Skeletal muscle tissue (tissue), 4 donors: Measurements from ENCODE around the gene GHRL. TPM values are rescaled to one million over a fixed set of nuclear protein-coding genes. Genes with fewer than 3 reads are reported as not detected.
A peak's percentile ranks its signal among the peaks of the same experiment; 100 is the strongest.
"Not testable (repeated sequence)": the region's sequence is repeated elsewhere in the genome, so short reads cannot be mapped to it uniquely, and the experiment has no call there.

Source experiments
- H3K27ac ChIP-seq: one replicate; pipeline ENCODE4 v1.7.0; 2013; ENCODE audit warnings: mild to moderate bottlenecking, low read depth, low read length, inconsistent platforms
- H3K27me3 ChIP-seq, 3 donors: one replicate each; pipeline ENCODE4 v1.7.0; 2013; ENCODE audit warnings: low read length in 3 of 3; ENCODE audit not compliant: control insufficient read depth in 3 of 3, insufficient read depth in 3 of 3
- H3K36me3 ChIP-seq, 3 donors: one replicate each; pipeline ENCODE4 v1.7.0; 2013; ENCODE audit warnings: low read length in 3 of 3; ENCODE audit not compliant: control insufficient read depth in 3 of 3, insufficient read depth in 3 of 3
- H3K4me1 ChIP-seq, 3 donors: one replicate each; pipeline ENCODE4 v1.7.0; 2013; ENCODE audit warnings: low read length in 3 of 3, mild to moderate bottlenecking in 3 of 3; ENCODE audit not compliant: control insufficient read depth in 3 of 3, insufficient read depth in 3 of 3
- H3K4me3 ChIP-seq, 3 donors: one replicate each; pipeline ENCODE4 v1.7.0; 2013; ENCODE audit warnings: low read length in 3 of 3
- H3K9ac ChIP-seq, 3 donors: one replicate each; pipeline ENCODE4 v1.7.0; 2013; ENCODE audit warnings: low read length in 3 of 3, mild to moderate bottlenecking in 3 of 3, moderate library complexity in 2 of 3, low read depth in 1 of 3
- H3K9me3 ChIP-seq, 3 donors: one replicate each; pipeline ENCODE4 v1.7.0; 2013; ENCODE audit warnings: low read length in 3 of 3; ENCODE audit not compliant: control insufficient read depth in 3 of 3
- total RNA-seq: library from RNA; depleted of rRNA; stranded (reverse); fragments of >200 nt; gene quantifications from one replicate; pipeline ENCODE4 v1.2.3, GENCODE V29; 2014
- donor health status: Osteomylitis.

The GHRL gene
- total RNA-seq, 1 donor from 2014 or later = 0.52 TPM

DNA sequence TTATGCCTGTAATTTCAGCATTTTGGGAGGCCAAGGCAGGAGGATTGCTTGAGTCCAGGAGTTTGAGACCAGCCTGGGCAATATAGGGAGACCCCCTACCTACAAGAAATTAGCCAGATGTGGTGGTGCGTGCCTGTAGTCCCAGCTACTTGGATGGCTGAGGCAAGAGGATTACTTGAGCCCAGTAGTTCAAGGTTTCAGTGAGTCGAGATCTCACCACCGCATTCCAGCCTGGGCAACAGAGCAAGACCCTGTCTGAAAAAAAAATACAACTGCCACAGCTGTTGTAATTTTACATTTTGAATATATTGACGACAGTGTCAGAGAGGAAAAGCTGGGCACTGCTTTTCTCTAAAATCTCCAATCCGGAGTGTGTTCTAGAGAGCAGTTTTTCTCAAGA is 23.3 kb downstream of the GHRL start:
- Histone ChIP-seq H3K27ac (no peak overlapping the region), H3K9me3 (no peaks in the 10 kb centered on the region), H3K4me1 (peaks cover 14 to 32% (median 22%) of the 10 kb centered on the region in 3 donors), H3K36me3 (peaks cover 13 to 21% (median 17%) of the 10 kb centered on the region in 3 donors), H3K27me3 (no peaks in the 10 kb centered on the region), H3K4me3 (no peak overlapping the region), H3K9ac (no peak overlapping the region)

DNA sequence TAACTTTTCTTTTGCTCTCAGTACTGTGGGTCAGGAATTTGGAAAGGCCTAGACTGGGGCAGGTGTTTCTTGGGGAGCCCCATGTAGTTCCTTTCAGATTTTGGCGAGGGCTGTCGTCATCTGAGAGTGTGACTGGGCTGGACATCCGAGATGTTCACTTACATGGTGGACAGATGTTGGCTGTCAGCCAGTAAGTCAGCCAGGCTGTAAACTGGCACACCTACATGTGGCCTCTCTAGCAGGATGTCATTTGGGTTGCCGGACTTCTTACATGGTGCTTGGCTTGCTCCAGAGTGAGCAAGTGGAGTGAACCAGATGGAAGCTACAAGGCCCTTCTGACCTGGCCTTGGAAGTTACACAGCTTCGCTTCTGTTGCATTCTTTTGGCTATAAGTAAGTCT is 23.8 kb downstream of the GHRL start:
- Histone ChIP-seq H3K4me3 (no peak overlapping the region), H3K9me3 (no peaks in the 10 kb centered on the region), H3K36me3 (peaks cover 13 to 21% (median 20%) of the 10 kb centered on the region in 3 donors), H3K27ac (peak overlapping the region; percentile 32), H3K4me1 (peaks cover 11 to 26% (median 18%) of the 10 kb centered on the region in 3 donors), H3K9ac (no peak overlapping the region), H3K27me3 (no peaks in the 10 kb centered on the region)

DNA sequence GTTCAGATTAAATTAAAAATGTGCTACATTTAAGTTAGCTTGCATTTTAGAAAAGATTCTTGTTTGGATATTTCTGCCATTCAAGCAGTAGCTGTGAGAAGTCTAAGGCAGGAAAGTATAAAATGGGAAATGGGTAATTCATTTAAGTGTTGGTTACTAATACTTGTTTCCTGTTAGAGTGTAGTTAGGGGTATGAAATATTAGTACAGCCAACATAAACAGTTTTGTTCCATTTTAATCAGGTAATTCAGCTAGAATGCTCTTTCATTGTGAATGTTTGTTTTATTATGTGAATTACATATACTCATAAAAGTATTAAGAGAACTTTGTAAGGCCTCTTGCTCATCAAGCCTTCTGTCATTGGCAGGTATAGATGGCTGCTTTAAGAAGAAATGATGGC is 24.6 kb downstream of the GHRL start:
- Histone ChIP-seq H3K36me3 (peaks cover 13 to 23% (median 21%) of the 10 kb centered on the region in 3 donors), H3K9ac (no peak overlapping the region), H3K27ac (no peak overlapping the region), H3K4me3 (no peak overlapping the region), H3K9me3 (no peaks in the 10 kb centered on the region), H3K4me1 (peaks cover 3 to 19% (median 15%) of the 10 kb centered on the region in 3 donors), H3K27me3 (no peaks in the 10 kb centered on the region)

- H3K4me1 ChIP-seq = peaks cover 2 to 14% (median 14%) of the 10 kb centered on the region in 3 donors
- not testable (repeated sequence) for H3K4me3 ChIP-seq, H3K9me3 ChIP-seq, H3K9ac ChIP-seq, H3K27me3 ChIP-seq, H3K27ac ChIP-seq
- H3K36me3 ChIP-seq = peaks cover 13 to 25% (median 21%) of the 10 kb centered on the region in 3 donors
Measured at GRCh38 chr3:10266936-10267335, 25.8 kb downstream of the GHRL start.

GRCh38 chr3:10265833-10266232 is 26.9 kb downstream of the GHRL start:
- peaks cover 11 to 32% (median 19%) of the 10 kb centered on the region in 3 donors for H3K36me3 ChIP-seq
- H3K4me1 ChIP-seq = peaks cover 2 to 14% (median 14%) of the 10 kb centered on the region in 3 donors

GRCh38 chr3:10263646-10264363 is 28.9 kb downstream of the GHRL start:
- no peak overlapping the region for H3K9ac ChIP-seq
- peak overlapping the region in 1 of 3 donors; percentile 8 for H3K4me3 ChIP-seq
- H3K36me3 ChIP-seq = peaks cover 0 to 35% (median 19%) of the 10 kb centered on the region in 3 donors

More at GRCh38 chr3:10265833-10266232, 26.9 kb downstream of the GHRL start:
- no peak overlapping the region for H3K4me3 ChIP-seq
- no peaks in the 10 kb centered on the region for H3K27me3 ChIP-seq
- no peak overlapping the region for H3K27ac ChIP-seq
- no peaks in the 10 kb centered on the region for H3K9me3 ChIP-seq
- H3K9ac ChIP-seq = no peak overlapping the region

GRCh38 chr3:10262027-10262426 is 30.7 kb downstream of the GHRL start:
- no peak overlapping the region for H3K27ac ChIP-seq
- no peaks in the 10 kb centered on the region for H3K27me3 ChIP-seq
- H3K9me3 ChIP-seq = no peaks in the 10 kb centered on the region
- H3K9ac ChIP-seq = peak overlapping the region in 1 of 3 donors; percentile 25
- H3K4me3 ChIP-seq = no peak overlapping the region
- H3K4me1 ChIP-seq = peaks cover 0 to 7% (median 4%) of the 10 kb centered on the region in 3 donors
- H3K36me3 ChIP-seq = peaks cover 0 to 31% (median 17%) of the 10 kb centered on the region in 3 donors

More at GRCh38 chr3:10263646-10264363, 28.9 kb downstream of the GHRL start:
- peaks cover 4 to 14% (median 6%) of the 10 kb centered on the region in 3 donors for H3K4me1 ChIP-seq
- no peak overlapping the region for H3K27ac ChIP-seq
- H3K9me3 ChIP-seq = no peaks in the 10 kb centered on the region
- no peaks in the 10 kb centered on the region for H3K27me3 ChIP-seq

DNA sequence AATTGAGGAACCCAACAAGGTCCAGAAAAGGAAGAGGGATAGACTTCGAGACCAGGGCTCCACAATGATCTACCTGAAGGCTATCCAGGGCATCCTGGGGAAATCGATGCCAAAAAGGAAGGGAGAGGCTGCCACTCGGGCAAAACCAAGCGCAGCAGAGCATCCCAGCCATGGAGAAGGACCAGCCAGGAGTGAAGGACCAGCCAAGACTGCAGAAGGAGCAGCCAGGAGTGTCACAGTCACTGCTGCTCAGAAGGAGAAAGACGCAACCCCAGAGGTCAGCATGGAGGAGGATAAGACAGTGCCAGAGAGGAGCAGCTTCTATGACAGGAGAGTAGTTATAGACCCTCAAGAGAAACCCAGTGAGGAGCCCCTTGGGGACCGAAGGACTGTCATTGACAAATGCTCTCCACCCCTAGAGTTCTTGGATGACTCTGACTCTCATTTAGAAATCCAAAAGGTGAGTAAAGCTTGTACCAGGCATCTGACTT is 32.5 kb downstream of the GHRL start:
- Histone ChIP-seq H3K27me3 (no peaks in the 10 kb centered on the region), H3K4me1 (peaks cover 4 to 7% (median 7%) of the 10 kb centered on the region in 3 donors), H3K9me3 (no peaks in the 10 kb centered on the region), H3K36me3 (peaks cover 0 to 29% (median 18%) of the 10 kb centered on the region in 3 donors), H3K9ac (no peak overlapping the region), H3K27ac (no peak overlapping the region), H3K4me3 (no peak overlapping the region)

DNA sequence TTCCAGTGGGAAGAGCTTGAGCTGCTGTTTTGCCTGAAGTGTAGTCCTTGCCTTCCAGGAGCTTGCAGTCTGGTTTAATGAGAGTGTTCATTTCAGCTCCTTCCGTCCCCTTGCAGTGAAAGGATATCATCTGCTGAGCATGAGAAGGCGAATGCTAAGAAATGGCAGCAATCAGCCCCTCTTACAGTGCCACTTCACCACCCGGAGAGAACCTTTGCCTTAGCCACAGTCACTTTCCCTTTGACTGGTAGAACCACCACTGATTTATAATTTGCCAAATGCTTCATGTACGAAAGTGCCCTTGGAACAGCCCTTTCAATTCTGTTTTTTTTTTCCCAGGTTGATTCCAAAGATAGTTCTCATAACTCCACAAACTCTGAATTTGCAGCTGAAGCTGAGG is 32.9 kb downstream of the GHRL start:
- Histone ChIP-seq H3K27ac (no peak overlapping the region), H3K9me3 (no peaks in the 10 kb centered on the region), H3K36me3 (peaks cover 0 to 29% (median 18%) of the 10 kb centered on the region in 3 donors), H3K27me3 (no peaks in the 10 kb centered on the region), H3K4me3 (no peak overlapping the region), H3K9ac (no peak overlapping the region), H3K4me1 (peaks cover 4 to 7% (median 7%) of the 10 kb centered on the region in 3 donors)

DNA sequence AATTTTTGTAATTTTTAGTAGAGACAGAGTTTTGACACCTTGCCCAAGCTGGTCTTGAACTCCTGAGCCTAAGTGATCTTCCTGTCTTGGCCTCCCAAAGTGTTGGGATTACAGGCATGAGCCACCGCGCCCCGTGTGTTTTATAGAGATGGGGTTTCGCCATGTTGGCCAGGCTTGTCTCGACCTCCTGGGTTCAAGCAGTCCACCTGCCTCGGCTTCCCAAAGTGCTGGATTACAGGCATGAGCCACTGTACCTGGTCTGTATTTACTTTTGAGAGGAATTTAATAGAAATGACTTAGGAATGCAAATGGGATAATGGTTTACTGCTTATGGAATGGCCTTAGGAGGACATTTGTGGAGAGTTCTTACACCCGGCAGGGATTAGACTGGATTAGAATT is 33.7 kb downstream of the GHRL start:
- H3K36me3 ChIP-seq = peaks cover 3 to 30% (median 25%) of the 10 kb centered on the region in 3 donors
- H3K9me3 ChIP-seq = no peaks in the 10 kb centered on the region
- H3K27ac ChIP-seq = no peak overlapping the region
- H3K4me3 ChIP-seq = no peak overlapping the region
- H3K27me3 ChIP-seq = no peaks in the 10 kb centered on the region
- H3K4me1 ChIP-seq = peaks cover 4 to 7% (median 6%) of the 10 kb centered on the region in 3 donors
- H3K9ac ChIP-seq = no peak overlapping the region
